Metanephros (tissue), 2 donors: ENCODE results near the gene TP73. TPM values are rescaled to one million over a fixed set of nuclear protein-coding genes. Genes with fewer than 3 reads are reported as not detected.

Source experiments
- small RNA-seq: library from RNA; depleted of rRNA; stranded (forward); fragments of <200 nt; gene quantifications from one replicate; pipeline ENCODE3, GENCODE V24; 2014; ENCODE audit warnings: low replicate concordance
- total RNA-seq: library from RNA; depleted of rRNA; stranded (reverse); fragments of >200 nt; gene quantifications from one replicate; pipeline ENCODE4 v1.2.3, GENCODE V29; 2014

TP73 gene
- total RNA-seq: 1.1 TPM

DNA sequence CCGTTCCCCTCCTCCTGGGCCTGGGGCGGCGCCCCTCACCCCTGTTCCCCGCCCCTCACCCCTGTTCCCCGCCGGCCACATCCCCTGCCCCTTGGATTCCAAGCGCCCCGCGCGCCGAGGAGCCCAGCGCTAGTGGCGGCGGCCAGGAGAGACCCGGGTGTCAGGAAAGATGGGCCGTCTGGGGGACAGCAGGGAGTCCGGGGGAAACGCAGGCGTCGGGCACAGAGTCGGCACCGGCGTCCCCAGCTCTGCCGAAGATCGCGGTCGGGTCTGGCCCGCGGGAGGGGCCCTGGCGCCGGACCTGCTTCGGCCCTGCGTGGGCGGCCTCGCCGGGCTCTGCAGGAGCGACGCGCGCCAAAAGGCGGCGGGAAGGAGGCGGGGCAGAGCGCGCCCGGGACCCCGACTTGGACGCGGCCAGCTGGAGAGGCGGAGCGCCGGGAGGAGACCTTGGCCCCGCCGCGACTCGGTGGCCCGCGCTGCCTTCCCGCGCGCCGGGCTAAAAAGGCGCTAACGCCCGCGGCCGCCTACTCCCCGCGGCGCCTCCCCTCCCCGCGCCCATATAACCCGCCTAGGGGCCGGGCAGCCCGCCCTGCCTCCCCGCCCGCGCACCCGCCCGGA, at the start of gene TP73:
TSS of gene TP73 (plus strand) at position 587 of the 618 bp plus-strand sequence. CDS start 29,850 bp downstream, outside the sequence.

DNA sequence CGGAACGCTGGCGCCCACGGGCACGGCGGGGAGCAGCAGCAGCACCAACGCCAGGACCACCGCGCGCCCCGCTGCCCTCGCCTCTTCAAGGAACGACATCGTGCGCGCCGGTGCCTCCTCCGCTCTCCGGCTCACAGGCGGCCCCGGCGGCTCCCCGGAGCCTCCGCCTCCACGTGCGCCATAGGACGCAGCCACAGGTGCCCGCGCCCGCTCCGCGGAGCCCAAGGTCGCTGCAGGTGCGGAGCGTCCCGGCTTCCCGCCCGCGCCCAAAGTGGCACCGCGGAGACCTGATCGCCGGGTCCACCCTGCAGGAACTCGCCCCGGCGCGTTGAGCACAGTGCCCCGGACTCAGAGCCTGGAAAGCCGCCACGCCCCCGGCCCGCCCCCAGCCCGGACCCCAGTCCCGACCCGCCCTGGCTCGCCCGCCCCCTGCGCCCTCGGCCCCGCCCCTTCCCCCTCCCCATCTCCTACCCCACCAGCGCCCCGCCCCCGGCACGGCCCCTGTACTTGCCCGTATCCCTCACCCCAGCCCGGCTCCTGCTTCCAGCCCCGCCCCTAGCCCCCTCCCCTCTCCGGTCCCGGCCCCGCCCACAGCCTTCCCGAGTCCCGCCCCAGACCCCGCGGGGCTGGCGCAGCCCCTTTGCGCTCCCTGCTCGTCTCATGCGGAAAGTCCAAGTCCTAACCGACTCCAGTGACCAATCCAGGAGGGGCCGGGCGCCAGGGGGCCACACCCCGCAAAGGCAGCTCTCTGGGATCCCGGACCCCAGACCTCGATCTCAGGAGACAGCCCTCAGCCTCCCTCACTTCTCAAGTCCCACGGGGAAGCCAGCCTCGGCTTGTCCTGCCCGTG, 40.9 kb upstream of the TP73 start, which contains the start of gene MEGF6:
TSS of gene MEGF6 (minus strand) at position 339 of the 850 bp plus-strand sequence. CDS start at position 99, 240 bp downstream.

DNA sequence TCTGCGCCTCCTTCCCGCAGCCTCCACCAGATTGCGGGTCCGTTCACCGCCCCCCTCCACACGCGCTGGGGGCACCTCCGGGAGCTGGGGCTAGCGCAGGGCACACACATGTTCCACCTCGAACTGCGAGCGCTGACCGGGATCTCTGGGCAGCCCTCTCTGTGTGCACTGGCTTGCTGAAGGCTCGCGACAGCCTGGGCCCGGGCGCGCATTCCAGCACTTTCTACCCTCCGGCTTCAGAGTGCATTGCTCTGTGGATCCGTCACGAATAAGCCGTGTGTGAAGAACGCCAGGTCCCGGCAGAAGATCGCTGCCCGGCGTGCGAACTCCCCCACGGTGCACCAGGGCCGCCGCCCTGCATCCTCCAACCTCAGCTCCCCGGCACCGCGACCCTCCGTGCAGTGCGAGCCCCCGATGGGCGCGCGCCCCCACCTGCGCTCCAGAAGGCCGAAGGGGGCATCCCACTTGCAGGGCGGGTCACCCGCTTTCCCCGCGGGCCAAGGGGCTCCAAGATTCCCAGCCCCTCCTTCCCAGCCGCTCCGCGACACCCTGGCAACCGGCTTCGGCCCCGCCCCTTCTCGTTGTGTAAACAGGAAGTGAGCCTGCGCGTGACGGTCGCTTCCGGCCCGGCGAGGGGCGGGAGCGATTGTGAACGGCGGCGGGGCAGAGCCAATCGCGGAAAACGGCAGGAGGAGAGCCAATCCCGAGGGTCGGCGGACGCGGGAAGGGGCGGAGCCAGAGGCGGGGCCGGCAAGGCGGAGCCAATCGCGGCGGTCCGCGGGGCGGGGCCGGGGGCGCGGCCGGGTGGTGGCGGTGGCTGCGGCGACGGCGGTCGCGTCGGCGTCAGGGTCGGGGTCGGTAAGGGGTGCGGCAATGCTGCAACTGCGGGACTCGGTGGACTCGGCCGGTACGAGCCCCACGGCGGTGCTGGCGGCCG, 27.8 kb upstream of the TP73 start, which contains the start of gene TPRG1L:
TSS of gene TPRG1L (plus strand) at position 816 of the 937 bp plus-strand sequence. CDS start at position 874, 58 bp downstream.

DNA sequence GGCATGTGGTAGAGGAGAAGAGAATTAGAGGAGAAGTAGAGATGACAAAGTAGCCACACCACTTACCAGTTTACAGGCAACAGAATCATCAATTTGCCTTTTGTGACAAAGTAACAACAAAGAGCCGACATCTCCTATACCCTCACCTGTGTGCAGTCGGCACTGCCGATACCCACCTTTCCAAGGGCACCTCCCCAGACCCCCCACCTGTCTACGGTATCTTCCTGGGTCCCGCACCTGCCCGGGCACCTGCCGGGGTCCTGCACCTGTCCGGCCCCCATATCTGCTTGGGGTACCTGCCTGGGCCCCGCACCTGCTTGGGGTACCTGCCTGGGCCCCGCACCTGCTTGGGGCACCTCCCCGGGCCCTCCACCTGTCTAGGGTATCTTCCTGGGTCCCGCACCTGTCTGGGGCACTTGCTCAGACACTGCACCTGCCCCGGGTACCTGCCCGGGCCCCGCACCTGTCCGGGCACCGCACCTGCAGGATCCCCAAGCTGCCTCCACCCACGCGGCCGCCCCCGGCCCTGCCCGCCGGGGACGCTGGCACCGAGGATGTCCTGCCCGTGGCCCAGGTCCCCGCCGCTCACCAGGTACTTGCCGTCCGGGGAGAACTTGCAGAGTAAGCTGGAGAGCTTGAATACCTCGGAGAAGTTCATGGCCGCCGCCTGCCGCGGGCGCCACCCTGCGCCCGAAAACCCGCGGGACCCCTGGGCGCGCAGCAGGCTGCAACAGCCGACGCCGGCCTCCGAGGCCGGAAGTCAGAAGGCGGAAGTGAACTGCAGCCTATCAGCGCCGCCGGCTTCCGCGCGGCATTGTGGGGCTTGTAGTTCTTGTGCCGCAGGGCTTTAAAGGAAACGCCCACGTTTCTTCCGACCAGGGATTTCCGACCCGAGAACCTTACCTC, 2.7 kb upstream of the TP73 start, which contains the start of gene WRAP73:
TSS of gene WRAP73 (minus strand) at position 762 of the 906 bp plus-strand sequence. CDS start at position 658, 104 bp downstream.

DNA sequence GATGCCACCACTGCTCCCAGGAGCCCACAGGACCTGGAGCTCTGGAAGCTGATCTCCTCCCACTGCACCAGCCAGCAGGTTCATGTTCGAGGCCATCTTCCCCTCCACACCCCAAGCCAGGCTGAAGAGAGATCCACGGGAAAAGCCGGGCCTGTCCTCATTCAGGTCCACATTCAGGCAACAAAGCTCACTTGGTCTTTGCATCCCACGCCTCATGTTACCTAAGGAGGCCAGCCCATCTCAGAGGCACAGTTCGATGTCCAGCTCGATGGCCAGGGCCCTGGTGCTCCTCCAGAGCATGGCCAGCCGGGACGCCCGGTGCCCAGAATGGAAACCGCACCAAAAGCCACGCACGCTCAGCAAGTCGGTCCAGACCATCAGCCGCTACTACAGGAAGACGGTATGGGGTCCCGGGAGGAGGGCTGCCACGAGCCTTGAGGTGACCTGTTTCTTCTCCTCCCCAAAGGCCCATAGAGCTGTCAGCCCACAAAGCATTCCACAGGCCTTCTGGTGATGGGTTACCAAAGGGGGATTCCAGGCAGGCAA, 100.2 kb downstream of the TP73 start, which contains the start of gene CCDC27:
TSS of gene CCDC27 (plus strand) at position 51 of the 546 bp plus-strand sequence. CDS start at position 83, 32 bp downstream.

DNA sequence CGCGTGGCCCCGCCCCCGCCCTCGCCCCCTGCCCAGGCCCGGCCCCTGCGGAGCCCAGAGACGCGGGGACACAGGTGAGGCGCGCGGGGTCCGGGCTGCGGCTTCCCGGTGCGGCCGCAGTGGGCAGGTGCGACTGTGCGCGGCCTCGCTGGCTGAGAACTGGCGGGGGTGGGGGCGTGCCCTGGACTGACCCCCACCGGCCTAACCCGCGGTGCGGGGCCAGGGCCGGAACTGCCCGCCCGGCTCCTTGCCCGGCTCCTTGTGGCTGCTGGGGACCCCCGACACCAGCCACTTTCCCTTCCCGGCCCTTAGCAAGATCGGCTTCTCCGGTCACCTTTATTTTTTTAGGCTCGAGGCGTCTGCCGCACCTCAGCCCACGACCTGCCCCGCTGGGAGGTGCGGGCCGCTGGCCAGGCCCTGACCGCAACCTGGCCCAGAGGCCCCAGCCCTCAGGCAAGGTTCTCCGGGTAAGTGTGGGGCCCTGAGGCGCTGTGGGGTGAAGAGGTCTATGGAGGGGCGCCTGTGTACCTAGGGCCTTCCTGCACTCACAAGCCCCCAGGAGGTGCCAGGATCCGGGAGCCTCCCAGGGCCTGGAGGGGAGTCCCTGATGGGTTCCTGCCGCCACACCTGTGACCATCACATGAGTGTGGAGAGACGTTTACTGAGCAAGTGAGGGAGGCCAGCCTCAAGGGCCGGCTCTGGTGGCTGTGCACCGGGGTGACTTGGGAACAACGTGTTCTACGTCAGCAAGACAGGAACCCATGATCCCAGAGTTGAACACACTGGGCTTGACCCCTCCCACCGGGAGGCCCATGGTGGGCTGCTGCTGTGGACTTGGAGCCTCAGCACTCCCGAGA, 120.6 kb downstream of the TP73 start, which contains the start of gene SMIM1:
TSS of gene SMIM1 (plus strand) at position 35 of the 857 bp plus-strand sequence. CDS start 2,625 bp downstream, outside the sequence.

Small RNA genes lying within 50 kb of the gene (small RNA-seq; reads per million reads assigned to genes)
- gene RF02197: not detected
- gene RN7SL574P: not detected

Other genes starting within 250 kb of the TP73 start
- 15.5 TPM for gene ARHGEF16, start 197.9 kb upstream of the TP73 start, total RNA-seq
- 29.9 TPM for gene MEGF6, start 41.0 kb upstream of the TP73 start, total RNA-seq
- 24.5 TPM for gene TPRG1L, start 27.5 kb upstream of the TP73 start, total RNA-seq
- gene WRAP73, start 2.4 kb upstream of the TP73 start, total RNA-seq: 33.3 TPM
- not detected for gene CCDC27, start 99.9 kb downstream of the TP73 start, total RNA-seq
- 12.1 TPM for gene SMIM1, start 120.2 kb downstream of the TP73 start, total RNA-seq
- gene LRRC47, start 144.0 kb downstream of the TP73 start, total RNA-seq: 38.0 TPM
- 38.6 TPM for gene CEP104, start 204.7 kb downstream of the TP73 start, total RNA-seq
- gene DFFB, start 205.0 kb downstream of the TP73 start, total RNA-seq: 9.8 TPM
- gene C1orf174, start 247.8 kb downstream of the TP73 start, total RNA-seq: 23.1 TPM